K562 (cell line): ENCODE data around the gene PTPN9. TPM values are rescaled to one million over a fixed set of nuclear protein-coding genes. Genes with fewer than 3 reads are reported as not detected.
A peak's percentile ranks its signal among the peaks of the same experiment; 100 is the strongest.

ENCODE experiments used
- ATAC-seq: fragments of 200-7000 bp; cut with Tn5 transposase; 3 replicates; pipeline ENCODE4 v1.9.1; 2020; ENCODE audit warnings: moderate library complexity
- BruUV-seq: library from RNA; stranded (reverse); fragments of 400-500 nt; replicated peaks from 2 replicates; lab custom pipeline; 2021; lab: Mats Ljungman, UMichigan
- CTCF ChIA-PET: fragments of 300-600 bp; formaldehyde crosslinking; extraction: SDS; loops from one replicate; lab custom pipeline; 2021; ENCODE audit warnings: low intra/inter-chr PET ratio; lab: Yijun Ruan, JAX
- POLR2A ChIA-PET: fragments of 300-600, 350-650 bp; sonication (Branson Sonifier 250); formaldehyde crosslinking; extraction: SDS; loops from one replicate; lab custom pipeline; 2021; ENCODE audit warnings: antibody characterized with exemption, inconsistent platforms; lab: Yijun Ruan, JAX
- DNase-seq, 4 experiments: peaks; one replicate each; pipeline versions ENCODE4 v3.0.0 to v3.0.0-alpha.2; 2011 to 2018; ENCODE audit warnings: low spot score in 3 of 4, mixed read lengths in 3 of 4; ENCODE audit errors: extremely low read depth in 1 of 4
- FAIRE-seq: peaks from 2 replicates; lab custom pipeline; 2011; peaks lifted over from hg19 to GRCh38; lab: Jason Lieb, UNC
- H2AFZ ChIP-seq: 2 replicates; pipeline ENCODE4 v1.6.0; 2011; ENCODE audit warnings: low read depth, low read length, control low read depth, inconsistent platforms
- H3K27ac ChIP-seq: fragments of 200-600 bp; 3 replicates; pipeline ENCODE4 v1.8.0; 2011; ENCODE audit warnings: low read depth, mild to moderate bottlenecking, control low read depth, inconsistent platforms, low read length, moderate library complexity, mixed read lengths; ENCODE audit errors: extremely low read depth
- H3K27me3 ChIP-seq, 2 experiments: fragments of 300-600 bp in 1 of 2; 2 replicates in 1 of 2; 3 replicates in 1 of 2; pipeline versions ENCODE4 v1.6.0 to v1.8.0; 2011; ENCODE audit warnings: inconsistent platforms in 2 of 2, low read length in 2 of 2, mild to moderate bottlenecking in 1 of 2, mixed read lengths in 1 of 2, moderate library complexity in 1 of 2; ENCODE audit not compliant: control insufficient read depth in 2 of 2, insufficient read depth in 2 of 2
- H3K36me3 ChIP-seq: fragments of 300-600 bp; 3 replicates; pipeline ENCODE4 v1.8.0; 2011; ENCODE audit warnings: mild to moderate bottlenecking, low read length, inconsistent platforms; ENCODE audit not compliant: control insufficient read depth, insufficient read depth
- H3K4me1 ChIP-seq, 2 experiments: fragments of 200-600 bp in 1 of 2; replicated peaks in 1 of 2; 2 replicates in 1 of 2; 3 replicates in 1 of 2; pipeline versions ENCODE4 v1.5.1 to v1.8.0; 2011; ENCODE audit warnings: inconsistent platforms in 2 of 2, low read length in 2 of 2, mild to moderate bottlenecking in 1 of 2, mixed read lengths in 1 of 2, moderate library complexity in 1 of 2; ENCODE audit not compliant: control insufficient read depth in 2 of 2, insufficient read depth in 2 of 2
- H3K4me2 ChIP-seq: 2 replicates; pipeline ENCODE4 v1.6.1; 2011; ENCODE audit warnings: low read length, control low read depth, inconsistent platforms, mixed read lengths; ENCODE audit not compliant: insufficient read depth
- H3K4me3 ChIP-seq: fragments of 200-600 bp; sonication (generic), shearing (Covaris generic); 2 replicates; pipeline ENCODE4 v1.5.1; 2016; ENCODE audit warnings: control low read depth, inconsistent platforms
- H3K79me2 ChIP-seq: fragments of 200-600 bp; 3 replicates; pipeline ENCODE4 v1.8.0; 2011; ENCODE audit warnings: low read length, inconsistent platforms; ENCODE audit not compliant: control insufficient read depth, insufficient read depth
- H3K9ac ChIP-seq, 2 experiments: 2 replicates each; pipeline versions ENCODE4 v1.6.0 to v1.6.1; 2011; ENCODE audit warnings: low read depth in 2 of 2, low read length in 2 of 2, control low read depth in 1 of 2, inconsistent platforms in 1 of 2, mild to moderate bottlenecking in 1 of 2, mixed read lengths in 1 of 2; ENCODE audit not compliant: insufficient read depth in 1 of 2
- H3K9me1 ChIP-seq: one replicate; pipeline ENCODE4 v1.6.0; 2011; ENCODE audit warnings: inconsistent platforms, mild to moderate bottlenecking, low read length, moderate library complexity; ENCODE audit not compliant: control insufficient read depth, insufficient read depth
- H3K9me3 ChIP-seq: replicated peaks from 2 replicates; pipeline ENCODE4 v1.5.1; 2011; ENCODE audit warnings: low read depth, low read length, inconsistent platforms; ENCODE audit not compliant: control insufficient read depth, insufficient read depth
- H4K20me1 ChIP-seq: replicated peaks from 2 replicates; pipeline ENCODE4 v1.6.1; 2011; ENCODE audit warnings: low read length, inconsistent platforms, mixed read lengths; ENCODE audit not compliant: control insufficient read depth, insufficient read depth
- RAD21 ChIP-seq, 2 experiments: fragments of 250-450 bp in 1 of 2; fragments of 450-650 bp in 1 of 2; sonication (Bioruptor Pico) in 1 of 2; formaldehyde crosslinking in 1 of 2; IDR thresholded peaks in 1 of 2; conservative IDR thresholded peaks in 1 of 2; 2 replicates each; pipeline versions ENCODE4 v1.4.0 to v1.8.0; 2020 to 2022; ENCODE audit warnings: mild to moderate bottlenecking in 2 of 2, moderate library complexity in 1 of 2
- WGBS: fragments of 100-300 bp; shearing (Covaris generic); methylation state at CpG from one replicate; pipeline ENCODE4 v1.1.6; 2016; ENCODE audit warnings: low coverage, mixed read lengths; ENCODE audit not compliant: insufficient coverage; ENCODE audit errors: missing lambda C conversion rate; 5-methylcytosine and 5-hydroxymethylcytosine counted together
- in situ Hi-C: fragments of 300-500 bp; cut with MboI; formaldehyde crosslinking; loops from 4 replicates; pipeline ENCODE4 v1.15.0; 2018; ENCODE audit warnings: inconsistent platforms, mixed read lengths
- intact Hi-C: fragments of 100-400 bp; cut with micrococcal nuclease; formaldehyde crosslinking; loops from 2 replicates; pipeline ENCODE4 v1.14.2; 2022
- polyA plus RNA-seq, 8 experiments: library from polyadenylated mRNA; depleted of rRNA in 4 of 8; stranded (reverse) in 5 of 8; unstranded in 3 of 8; fragments of >200 nt; fragmentation: Nextera tagmentation in 2 of 8; fragmentation: Illumina TruSeq in 1 of 8; extraction: Ambion mirVana in 2 of 8; extraction: Trizol in 1 of 8; gene quantifications; 2 replicates each; pipeline versions ENCODE4 v1.2.1 to v1.2.3, GENCODE V29; 2011 to 2014; ENCODE audit warnings: inconsistent platforms in 1 of 8, missing spikeins in 1 of 8
- total RNA-seq, 7 experiments: library from RNA; depleted of rRNA in 6 of 7; stranded (reverse); fragments of >200 nt in 6 of 7; fragmentation: Illumina TruSeq in 2 of 7; extraction: Trizol in 2 of 7; gene quantifications; 2 replicates each; pipeline versions ENCODE4 v1.2.1 to v1.2.3, GENCODE V29; 2011 to 2021; ENCODE audit warnings: low replicate concordance in 1 of 7
- TF ChIP-seq, protein P1 (sequence below): fragments of 450-650 bp; formaldehyde crosslinking; IDR thresholded peaks from 2 replicates; pipeline ENCODE4 v1.4.0; 2020; ENCODE audit warnings: mild to moderate bottlenecking, moderate library complexity
- TF ChIP-seq, protein P2 (sequence below), 3 experiments: IDR thresholded peaks in 2 of 3; conservative IDR thresholded peaks in 1 of 3; 2 replicates each; pipeline ENCODE4 v1.5.1; 2011 to 2012; ENCODE audit warnings: low read length in 3 of 3, mild to moderate bottlenecking in 3 of 3, control low read depth in 2 of 3, improper control_type of control experiment in 1 of 3, inconsistent platforms in 1 of 3, low read depth in 1 of 3, mixed read lengths in 1 of 3, moderate library complexity in 1 of 3; ENCODE audit not compliant: insufficient read depth in 2 of 3
- TF ChIP-seq, protein P3 (sequence below): fragments of 450-650 bp; IDR thresholded peaks from 2 replicates; pipeline ENCODE4 v1.6.1; 2017; ENCODE audit warnings: antibody characterized with exemption

Gene PTPN9
- total and polyA plus RNA-seq, 9 of the 15 experiments (the other 6 are each of a cell fraction or from before 2014, with no cell fraction given) = 5.0 to 24.0 (median 14.2) TPM

DNA sequence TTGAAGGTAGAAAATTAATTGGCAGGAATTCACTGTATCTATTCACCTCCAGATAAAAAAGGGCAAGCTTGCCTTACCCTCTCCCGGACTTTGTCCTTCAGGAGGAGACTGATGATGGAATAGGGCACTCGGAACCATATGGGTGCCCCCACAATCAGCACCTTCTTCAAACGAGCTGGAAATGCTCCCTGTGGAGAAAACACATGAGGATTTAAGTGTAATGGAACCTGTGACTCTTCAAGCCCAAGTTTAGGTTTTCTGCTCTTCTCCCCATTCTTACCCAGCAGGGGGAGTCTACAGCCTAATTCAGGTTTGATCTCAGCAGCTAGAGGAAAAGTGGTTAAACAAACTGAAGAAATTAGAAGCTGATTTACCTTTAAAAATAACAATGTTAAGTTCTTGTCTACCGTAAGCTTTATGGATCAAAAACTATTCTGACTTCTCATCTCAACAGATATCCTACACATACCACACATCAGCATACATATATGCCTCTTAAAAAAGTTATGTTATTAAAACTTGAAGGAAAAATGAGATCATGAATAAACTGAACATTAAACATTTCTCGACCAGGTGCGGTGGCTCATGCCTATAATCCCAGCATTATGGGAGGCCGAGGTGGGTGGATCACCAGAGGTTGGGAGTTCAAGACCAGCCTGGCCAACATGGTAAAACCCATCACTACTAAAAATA lies 70.1 kb downstream of the PTPN9 start:
- FAIRE-seq (peak; percentile 89), DNase-seq (peak; percentile 26 to 62 (median 36)), ATAC-seq (peak; percentile 85)
- H4K20me1 ChIP-seq = no peaks in the 10 kb centered on the region
- 42% methylated on average over 7 of the region's 7 CpGs for WGBS
- no peak overlapping the region for H3K4me2 ChIP-seq
- no peak overlapping the region for H3K27ac ChIP-seq
- H2AFZ ChIP-seq = no peak overlapping the region
- H3K9me3 ChIP-seq = no peaks in the 10 kb centered on the region
- ChIA-PET POLR2A (interaction anchor here (0.5 to 1.3 kb wide), 8 partner anchors 13 to 390 kb away, joined by 3 to 9 read pairs (median 4); partner anchors contain the start of gene IMP3), CTCF (interaction anchor here (0.7 to 1.7 kb wide), 5 partner anchors 116 to 175 kb away, joined by 3 to 7 read pairs (median 3); partner anchors contain the start of genes IMP3 and SNUPN)
- H3K27me3 ChIP-seq = no peaks in the 10 kb centered on the region
- no peaks in the 10 kb centered on the region for H3K4me1 ChIP-seq
- no peak overlapping the region for H3K4me3 ChIP-seq
- in situ Hi-C loops = no loop called here
- H3K9me1 ChIP-seq = no peaks in the 10 kb centered on the region
- H3K36me3 ChIP-seq = peaks cover 33% of the 10 kb centered on the region; the same call in 1 of the 3 replicates
- intact Hi-C loops = loop anchor here (1.0 to 2.0 kb wide), 2 partner anchors 131 to 174 kb away; partner anchors contain the start of gene IMP3
- H3K9ac ChIP-seq = no peak overlapping the region
- BruUV-seq = no TSS peak
- H3K79me2 ChIP-seq = no peaks in the 10 kb centered on the region
- TF ChIP-seq, protein P1, sequence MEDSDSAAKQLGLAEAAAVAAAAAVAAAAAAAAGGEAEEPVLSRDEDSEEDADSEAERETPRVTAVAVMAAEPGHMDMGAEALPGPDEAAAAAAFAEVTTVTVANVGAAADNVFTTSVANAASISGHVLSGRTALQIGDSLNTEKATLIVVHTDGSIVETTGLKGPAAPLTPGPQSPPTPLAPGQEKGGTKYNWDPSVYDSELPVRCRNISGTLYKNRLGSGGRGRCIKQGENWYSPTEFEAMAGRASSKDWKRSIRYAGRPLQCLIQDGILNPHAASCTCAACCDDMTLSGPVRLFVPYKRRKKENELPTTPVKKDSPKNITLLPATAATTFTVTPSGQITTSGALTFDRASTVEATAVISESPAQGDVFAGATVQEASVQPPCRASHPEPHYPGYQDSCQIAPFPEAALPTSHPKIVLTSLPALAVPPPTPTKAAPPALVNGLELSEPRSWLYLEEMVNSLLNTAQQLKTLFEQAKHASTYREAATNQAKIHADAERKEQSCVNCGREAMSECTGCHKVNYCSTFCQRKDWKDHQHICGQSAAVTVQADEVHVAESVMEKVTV (CRISPR knock-in tag) = peak; percentile 40; the same call in 1 of the 2 replicates
- TF ChIP-seq, protein P2, sequence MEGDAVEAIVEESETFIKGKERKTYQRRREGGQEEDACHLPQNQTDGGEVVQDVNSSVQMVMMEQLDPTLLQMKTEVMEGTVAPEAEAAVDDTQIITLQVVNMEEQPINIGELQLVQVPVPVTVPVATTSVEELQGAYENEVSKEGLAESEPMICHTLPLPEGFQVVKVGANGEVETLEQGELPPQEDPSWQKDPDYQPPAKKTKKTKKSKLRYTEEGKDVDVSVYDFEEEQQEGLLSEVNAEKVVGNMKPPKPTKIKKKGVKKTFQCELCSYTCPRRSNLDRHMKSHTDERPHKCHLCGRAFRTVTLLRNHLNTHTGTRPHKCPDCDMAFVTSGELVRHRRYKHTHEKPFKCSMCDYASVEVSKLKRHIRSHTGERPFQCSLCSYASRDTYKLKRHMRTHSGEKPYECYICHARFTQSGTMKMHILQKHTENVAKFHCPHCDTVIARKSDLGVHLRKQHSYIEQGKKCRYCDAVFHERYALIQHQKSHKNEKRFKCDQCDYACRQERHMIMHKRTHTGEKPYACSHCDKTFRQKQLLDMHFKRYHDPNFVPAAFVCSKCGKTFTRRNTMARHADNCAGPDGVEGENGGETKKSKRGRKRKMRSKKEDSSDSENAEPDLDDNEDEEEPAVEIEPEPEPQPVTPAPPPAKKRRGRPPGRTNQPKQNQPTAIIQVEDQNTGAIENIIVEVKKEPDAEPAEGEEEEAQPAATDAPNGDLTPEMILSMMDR (IDR thresholded peaks at IDR 0.05 in 2 of 3, conservative IDR thresholded peaks at IDR 0.05 in 1 of 3; ENCODE audit: insufficient read depth in 2 of 3, low read depth in 1 of 3, low read length in 3 of 3) = peak; percentile 55 to 78 (median 67); a peak in 5 of 6 replicates
- TF ChIP-seq, protein P3, sequence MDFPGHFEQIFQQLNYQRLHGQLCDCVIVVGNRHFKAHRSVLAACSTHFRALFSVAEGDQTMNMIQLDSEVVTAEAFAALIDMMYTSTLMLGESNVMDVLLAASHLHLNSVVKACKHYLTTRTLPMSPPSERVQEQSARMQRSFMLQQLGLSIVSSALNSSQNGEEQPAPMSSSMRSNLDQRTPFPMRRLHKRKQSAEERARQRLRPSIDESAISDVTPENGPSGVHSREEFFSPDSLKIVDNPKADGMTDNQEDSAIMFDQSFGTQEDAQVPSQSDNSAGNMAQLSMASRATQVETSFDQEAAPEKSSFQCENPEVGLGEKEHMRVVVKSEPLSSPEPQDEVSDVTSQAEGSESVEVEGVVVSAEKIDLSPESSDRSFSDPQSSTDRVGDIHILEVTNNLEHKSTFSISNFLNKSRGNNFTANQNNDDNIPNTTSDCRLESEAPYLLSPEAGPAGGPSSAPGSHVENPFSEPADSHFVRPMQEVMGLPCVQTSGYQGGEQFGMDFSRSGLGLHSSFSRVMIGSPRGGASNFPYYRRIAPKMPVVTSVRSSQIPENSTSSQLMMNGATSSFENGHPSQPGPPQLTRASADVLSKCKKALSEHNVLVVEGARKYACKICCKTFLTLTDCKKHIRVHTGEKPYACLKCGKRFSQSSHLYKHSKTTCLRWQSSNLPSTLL = no peak
- TF ChIP-seq RAD21 (CRISPR knock-in tag; conservative IDR thresholded peaks at IDR 0.05 in 1 of 2, IDR thresholded peaks at IDR 0.05 in 1 of 2) = peak; percentile 62 to 74
